GM21576 (cell line): ENCODE data around the gene TIGIT.

Experiments
- ATAC-seq: cut with Tn5 transposase; IDR thresholded peaks from one replicate; pipeline ENCODE4 v1.9.1; 2021; ENCODE audit warnings: mild to moderate bottlenecking, moderate library complexity; ENCODE audit not compliant: unreplicated experiment

The TIGIT gene

DNA sequence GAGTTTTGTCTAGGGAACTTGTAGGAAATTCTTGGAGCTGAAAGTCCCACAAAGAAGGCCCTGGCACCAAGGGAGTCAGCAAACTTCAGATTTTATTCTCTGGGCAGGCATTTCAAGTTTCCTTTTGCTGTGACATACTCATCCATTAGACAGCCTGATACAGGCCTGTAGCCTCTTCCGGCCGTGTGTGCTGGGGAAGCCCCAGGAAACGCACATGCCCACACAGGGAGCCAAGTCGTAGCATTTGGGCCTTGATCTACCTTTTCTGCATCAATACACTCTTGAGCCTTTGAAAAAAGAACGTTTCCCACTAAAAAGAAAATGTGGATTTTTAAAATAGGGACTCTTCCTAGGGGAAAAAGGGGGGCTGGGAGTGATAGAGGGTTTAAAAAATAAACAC, 15.0 kb downstream of the TIGIT start:
- peak; percentile 88 for ATAC-seq

DNA sequence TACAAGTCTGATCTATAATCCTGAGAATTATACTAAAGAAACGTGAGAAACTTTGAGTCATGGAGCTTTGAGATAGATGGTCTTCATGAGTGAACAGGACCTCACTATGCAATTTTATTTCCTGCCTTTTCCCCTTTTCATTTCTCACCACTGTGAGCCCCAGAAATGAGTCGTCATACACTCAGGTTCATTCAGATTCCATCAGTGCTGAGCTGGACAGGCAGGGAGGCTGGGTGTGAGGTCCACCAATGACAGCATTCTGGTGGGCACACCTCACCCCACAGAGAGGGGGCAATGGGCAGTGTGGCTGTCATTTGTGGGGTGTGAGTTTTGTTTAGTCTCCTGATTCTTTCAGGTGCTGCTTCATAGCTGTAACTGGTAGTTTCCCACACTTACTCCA, 16.9 kb downstream of the TIGIT start:
- no peak for ATAC-seq

DNA sequence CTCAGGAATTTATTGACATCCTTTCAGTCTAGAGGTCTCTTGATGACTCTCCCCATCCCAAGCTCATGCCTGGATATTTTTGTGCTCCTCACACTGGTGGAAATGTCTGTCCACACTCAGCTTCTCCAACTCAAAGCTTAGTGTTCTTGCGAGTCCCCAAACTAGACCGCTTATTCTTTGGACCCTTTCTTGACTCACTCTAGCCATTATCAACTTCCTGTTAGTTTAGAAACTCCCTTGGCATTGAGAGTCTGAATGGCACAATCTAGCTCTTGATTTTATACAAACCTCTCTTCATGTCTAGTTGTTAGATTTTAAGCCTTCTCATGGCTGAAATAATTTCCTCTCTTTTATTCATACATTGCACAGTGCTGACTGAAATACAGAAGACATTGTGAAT, 19.6 kb downstream of the TIGIT start:
- ATAC-seq: no peak

DNA sequence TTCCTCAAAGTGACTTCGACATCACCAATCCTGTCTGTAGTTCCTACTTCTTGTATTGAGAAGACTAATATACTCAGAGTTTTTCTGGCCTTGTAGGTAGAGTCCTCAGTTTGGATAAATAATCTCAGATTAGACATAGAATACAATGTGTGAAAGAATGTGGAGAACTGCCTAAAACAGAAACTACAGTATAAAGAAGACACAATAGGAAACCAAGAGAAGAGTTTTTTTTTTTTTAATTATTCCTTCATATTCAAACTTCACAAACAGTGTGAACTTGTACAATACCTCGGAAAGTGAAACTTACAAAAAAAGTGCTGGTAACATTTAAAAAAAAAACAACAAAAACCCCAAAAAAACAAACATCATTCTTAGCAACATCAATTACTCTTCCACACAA, 20.5 kb downstream of the TIGIT start:
- ATAC-seq: no peak

DNA sequence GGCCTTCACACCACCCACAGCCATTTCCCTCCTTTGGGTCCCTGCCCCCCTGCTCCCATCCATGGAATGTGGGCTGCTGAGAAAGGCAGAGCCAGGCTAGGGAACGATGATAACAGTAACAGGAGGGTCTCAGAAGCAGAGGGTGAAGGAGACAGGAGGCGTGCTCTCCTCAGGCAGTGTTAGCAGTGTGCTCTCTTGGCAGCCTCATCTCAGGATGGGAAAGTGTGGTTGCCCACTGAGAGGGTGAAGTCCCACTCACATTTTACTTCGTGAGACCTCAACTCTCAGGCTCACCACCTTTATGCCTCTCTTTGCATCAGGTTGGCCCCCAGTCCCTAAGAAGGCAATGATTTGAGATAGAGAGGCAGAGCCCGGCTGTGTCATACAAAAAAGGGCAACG, 24.5 kb downstream of the TIGIT start:
- ATAC-seq: no peak

DNA sequence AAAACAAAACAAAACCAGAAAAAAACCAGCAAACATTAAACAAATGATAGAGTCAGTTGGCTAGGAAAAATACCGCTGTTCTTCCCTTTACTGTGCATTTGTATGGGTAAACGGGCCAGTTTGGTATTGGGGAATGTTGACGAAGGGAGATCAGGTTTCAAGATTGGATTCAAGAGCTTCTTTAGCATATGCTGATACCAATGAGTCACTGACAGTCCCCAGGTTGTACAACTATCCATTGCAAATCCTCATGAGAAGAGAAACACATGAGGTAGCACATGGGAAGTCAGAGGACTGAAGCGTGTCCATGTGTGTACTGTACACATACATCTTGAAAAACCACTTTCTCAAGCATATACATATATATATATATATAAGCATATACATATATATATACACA, 25.6 kb downstream of the TIGIT start:
- no peak for ATAC-seq

DNA sequence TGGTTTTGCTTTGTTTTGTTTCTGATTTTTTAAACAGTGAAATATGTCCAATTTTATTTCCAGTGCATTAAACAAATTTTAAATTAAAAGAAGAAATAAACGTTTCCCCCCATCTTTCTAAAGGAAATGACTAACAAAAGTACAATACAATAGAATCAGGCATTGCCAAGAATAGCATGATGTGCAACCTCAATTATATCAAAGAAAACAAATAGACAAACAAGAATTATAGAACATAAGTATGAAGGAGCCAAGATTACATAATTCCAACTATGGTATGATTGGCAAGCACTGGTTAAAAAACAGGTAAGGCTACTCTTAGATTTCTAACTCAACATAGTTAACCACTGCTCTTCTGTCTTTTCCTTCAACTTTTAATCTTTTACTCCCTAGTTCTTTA, 26.4 kb downstream of the TIGIT start:
- ATAC-seq: no peak

DNA sequence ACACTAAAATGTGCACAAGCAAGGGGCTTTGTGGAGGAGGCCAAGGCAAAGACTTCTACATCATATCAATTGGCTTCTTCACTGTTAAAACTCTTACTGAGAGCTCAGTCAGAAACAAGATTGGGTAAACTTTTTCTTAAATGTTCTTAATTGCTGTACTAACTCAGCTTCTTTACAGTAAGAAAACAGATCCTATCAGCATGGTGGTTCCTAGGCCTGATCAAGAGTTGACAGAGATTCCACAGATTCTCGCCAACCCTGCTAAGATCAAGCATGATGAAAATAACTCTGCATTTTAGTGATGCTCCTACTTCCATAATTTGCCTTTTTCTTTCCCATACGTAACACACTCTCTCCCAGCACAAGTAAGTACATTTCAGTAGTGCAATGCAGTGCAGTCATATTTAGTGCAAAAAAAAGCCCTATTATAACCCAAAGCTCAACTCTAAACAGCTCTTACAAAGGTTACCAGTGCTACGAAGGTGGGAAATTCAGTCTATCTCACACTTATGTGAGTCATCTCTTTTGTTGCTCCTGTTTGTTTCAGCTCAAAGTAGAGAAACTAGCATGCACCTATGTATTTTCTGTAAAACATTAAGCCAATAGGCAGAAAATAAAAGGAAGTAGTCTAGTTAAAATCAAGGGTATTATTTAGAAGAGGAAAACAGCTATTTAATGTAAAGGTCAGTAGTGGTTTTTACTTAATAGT, 29.9 kb downstream of the TIGIT start:
- ATAC-seq: no peak

DNA sequence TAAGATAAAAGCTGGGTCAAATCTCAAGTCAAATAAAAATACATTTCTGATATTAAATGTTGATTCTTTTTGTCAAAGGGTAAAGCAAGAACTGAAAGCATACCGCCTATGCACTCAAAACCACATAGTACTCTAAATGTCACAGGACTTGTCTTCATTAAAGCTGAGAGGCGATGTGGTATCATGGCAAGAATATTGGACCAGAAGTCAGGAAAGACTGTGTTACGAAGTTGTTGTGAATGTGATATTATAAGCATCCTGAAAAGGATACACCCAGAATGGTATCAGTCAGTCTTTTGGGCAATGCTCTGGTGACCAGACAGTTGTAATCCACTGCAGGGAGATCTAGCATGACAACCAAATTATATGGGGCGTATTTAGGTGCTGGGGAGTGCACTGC, 33.8 kb downstream of the TIGIT start:
- ATAC-seq: no peak

DNA sequence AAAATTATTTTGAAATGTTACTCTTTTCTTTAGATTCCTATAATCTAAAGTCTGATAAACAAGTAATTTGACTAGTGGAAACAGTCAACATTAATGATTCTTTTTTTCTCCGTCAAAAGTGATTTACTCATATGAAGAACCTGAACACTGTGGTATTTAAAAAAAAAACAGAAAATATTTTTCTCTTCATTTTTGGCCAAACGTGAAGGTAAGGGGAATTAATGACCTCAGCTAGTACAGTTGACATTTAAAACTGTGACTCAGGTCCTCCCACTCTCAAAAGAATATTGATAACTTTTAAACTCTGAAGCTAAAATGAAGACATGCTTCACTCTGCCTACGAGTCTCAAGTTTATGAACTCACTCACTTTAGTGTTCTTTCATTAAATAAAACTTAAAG, 34.5 kb downstream of the TIGIT start:
- no peak for ATAC-seq

DNA sequence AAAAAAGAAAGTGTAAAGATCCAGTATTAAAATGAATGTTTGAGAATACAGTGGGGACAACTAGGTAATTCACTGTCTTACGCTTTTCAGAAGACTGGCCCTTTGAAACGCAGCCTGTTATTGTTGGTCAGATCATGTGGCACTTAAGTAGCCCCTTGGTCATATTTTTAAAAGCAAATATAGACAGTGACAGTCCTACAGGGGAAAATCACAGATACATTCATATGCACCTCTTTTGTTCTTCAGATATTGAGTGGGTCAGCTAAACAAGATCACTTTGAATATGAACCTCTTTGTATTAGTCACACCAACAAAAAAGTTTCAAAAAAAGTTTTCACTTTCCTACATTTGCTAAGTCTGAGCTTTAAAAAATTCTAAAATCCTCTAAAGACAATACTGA, 36.0 kb downstream of the TIGIT start:
- ATAC-seq: no peak

DNA sequence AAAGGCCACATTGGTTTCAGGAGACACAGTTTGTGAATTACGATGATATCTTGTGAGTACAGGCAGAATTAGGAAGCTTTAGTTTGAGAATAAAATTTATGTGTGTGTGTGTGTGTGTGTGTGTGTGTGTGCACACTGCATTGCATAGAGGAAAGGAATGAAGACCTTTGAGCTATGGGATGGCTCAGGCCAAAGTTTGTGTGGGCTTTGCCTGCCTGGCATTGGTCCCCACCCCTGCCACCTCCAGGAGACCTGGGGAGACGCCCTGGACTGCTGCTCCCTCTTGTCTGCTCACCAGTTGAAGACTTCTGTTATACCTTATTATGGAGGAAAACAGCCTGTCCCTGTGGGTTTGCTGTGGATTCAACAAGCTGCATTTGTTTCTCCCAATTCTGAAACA, 37.2 kb downstream of the TIGIT start:
- no peak for ATAC-seq

DNA sequence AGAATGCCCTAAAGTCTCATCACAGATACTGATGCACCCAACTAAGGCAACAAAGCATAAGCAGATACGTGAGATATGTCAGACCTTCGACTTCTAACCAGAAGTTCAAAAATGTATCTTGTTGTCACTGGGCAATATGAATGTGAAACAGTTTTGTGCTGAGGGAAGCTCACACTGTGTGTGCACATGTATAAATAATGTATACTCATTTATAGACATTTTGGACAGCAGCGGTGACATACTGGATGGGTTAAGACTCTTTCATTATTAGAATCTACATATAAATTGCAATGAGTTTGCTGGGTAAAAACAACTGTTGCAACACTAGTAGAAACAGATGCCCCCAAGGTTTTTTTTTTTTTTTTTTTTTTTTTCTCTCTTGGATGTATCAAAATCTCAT, 37.9 kb downstream of the TIGIT start:
- no peak for ATAC-seq

DNA sequence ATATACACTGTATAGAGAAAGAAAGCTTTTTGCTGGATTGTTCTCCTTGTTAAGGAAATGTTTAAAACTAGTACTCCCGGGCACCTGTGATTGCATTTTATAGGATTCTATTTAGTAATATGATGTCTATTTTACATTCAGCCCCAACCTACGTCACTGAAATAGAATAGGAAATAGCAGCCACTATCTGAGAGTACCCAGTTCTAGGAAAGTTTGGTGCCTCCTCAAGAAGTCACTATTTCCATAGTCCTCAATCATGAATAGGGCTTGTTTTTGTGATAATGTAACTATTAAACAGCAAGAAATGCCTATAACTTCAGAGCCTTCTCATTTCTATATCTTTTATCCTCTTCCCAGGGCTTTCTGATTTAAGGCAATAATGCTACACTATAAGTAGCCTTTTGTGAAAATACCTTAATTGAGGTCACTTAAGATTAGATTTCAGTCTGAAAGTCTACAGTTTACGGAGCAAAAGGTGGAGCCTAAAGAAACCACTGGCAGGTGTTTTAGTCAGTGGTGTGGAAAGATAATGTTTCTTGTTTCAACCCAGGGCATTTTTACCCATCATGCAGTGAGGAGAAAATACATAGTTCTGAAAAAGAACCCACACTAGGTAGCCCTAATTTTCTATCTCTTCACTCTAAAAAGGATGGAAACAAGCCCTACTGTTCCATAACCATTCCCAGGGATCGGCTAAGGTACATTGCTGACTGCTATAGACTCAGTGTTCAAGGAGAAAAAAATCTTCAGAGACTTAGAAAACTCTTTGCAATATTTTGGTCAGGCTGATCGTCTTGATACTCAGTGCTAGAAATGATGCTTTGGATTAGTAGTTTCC, 38.7 kb downstream of the TIGIT start:
- peak; percentile 72 for ATAC-seq

DNA sequence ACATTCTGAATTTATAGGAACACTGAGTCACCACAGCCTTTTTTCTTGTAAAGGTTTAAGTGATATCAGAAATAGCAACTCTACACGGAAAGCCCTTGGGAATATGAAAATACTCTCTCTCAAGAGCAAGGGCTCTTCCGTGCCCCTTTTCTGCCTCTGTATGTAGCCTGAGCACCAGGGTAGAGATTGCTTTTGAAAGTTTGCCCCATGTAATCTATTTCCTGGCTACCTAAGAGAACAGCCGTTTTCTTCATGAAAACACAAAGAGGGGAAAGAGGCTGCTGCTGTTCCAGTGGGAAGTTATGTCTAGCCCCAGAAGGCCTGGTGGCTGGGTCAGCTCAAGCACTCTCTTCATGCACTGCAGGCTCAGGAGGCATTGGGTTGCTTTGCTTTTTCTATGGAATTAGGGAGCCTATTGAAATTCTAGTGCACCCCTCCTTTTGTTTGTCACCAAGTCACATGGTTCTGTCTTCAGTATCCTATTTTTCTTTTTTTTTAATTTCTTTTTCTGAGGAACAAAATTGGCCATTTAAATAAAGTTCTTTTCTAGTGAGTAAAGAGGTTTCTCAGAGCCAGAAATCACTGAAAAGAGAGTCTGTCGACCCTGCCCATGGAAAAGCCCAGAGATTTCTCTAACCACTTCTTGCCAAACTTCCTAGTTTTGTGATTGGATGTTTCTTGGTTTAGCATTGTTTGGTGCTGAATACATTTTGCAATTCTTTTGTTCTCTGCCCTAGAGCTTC, 39.5 kb downstream of the TIGIT start:
- ATAC-seq: no peak

DNA sequence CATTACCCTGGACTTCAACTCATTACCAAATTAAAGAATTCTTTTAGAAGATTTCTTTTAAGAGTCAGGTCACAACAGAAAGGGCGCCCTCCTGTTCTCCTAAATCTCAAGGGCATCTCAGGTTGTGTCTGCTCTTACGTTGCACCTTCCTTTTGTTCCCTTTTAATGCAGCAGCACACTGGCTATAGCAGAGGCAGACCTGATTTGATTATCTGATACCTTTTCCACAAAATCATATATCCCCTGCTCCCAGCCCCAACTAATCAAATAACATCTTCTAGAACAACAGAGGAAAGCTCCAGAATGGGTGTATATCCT, 40.1 kb downstream of the TIGIT start:
- no peak for ATAC-seq

DNA sequence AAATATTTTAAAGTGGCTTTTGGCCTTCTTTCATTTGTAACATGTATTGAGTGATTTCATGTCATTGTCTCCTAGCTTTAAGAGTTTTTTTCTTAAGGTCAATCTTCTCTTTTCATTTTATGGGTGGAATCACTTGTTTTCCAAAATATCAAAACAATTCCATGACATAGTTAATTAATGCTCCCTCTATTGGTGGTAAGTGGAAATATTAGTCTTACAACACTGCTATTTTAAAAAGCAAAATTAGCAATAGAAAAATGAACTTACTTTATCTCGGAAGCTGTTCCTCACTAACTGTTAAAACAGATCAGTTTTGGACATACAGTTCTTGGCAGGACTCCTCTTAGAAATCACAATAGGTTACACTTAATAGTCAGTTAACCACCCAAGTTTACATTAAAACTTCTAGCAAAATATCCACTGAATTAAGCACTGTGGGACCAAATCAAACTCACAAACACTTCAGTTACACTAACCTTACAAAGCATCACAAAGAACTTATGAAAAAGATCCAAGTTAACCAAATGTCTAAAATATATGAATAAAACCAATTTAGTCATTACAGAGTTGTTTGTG, 42.4 kb downstream of the TIGIT start:
- no peak for ATAC-seq

DNA sequence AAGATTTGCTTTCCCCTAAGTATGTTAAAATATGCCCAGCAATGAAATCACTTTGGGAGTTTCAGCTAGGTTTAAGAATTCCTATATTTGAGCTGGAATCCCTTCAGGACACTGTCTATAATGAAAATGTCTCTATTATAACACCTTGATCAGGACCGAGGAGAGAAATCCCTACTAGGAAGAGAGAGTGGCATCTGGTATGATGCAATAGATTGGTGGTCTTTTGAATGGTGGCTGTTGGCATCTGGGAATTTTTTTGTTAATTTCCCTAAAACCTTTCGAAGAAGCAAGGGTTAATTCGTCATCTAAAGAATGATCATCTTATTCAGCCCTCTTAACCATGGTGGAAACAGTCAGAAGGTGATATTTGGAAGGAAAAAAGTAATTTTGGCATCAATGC, 43.0 kb downstream of the TIGIT start:
- no peak for ATAC-seq

DNA sequence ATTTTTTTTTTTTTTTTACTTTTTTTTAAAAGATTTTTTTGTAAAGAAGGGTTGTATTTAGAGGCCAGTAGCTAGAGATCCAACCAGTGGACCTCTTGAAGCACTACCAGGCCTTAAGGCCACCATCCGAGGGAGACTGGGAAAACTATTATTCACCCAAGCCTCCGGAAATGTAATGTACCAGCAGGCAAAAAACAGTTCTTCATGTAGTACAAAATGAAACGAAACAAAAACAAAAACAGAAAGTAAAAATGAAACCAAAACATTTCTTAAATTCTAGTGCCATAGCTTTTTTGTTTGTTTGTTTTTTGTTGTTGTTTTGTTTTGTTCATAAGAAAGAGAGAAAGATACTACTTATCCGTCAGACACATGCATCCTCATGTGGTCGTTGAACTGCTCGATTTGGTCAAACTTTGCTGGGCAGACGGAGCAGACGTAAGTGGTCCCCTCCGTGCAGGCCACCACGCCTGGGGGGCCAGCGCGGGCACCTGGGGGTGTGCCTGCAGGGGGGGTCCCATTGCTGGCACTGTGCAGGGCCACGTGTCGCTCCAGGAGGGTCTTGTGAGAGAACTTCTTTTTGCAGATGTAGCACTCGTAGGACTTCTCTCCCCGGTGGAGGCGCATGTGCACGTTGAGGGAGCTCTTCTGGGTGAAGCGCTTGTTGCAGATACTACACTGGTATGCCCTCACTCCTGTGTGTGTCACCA, 45.0 kb downstream of the TIGIT start:
- ATAC-seq: no peak

DNA sequence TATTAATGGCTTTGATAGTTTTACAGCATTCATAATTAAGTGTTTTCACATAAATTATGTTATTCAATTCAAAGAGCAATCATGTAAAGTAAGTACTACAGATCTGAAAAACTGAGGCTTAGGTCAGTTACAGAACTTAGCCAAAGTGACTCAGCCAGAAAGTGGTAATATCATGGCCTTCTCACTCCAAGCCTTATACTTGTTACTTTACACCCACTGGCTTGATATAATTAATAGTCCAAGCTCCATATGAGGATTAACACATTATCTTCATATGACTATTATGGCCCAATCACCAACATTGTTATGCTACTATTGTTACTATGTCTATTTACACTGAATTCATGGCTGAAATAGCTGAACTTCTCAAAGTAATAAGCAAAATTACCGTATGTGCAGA, 50.7 kb downstream of the TIGIT start:
- no peak for ATAC-seq

DNA sequence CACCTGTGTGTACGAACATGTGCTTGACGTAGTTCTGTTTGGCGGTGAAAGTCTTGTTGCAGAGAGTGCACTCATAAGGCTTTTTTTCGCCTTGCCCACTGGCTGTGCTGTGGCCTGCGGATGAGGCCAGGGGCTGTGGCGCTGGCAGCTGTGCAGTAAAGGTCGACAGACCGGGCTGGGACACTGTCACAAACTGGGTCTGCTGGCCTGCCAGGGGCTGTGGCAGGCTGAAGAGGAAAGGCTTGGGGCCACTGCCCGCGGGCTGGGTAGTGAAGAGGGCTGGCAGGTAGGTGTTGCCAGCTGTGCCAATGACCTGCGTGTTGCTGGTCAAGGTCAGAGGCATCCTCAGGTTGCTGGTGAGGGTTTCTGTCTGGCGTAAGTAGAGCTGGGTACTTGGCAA, 56.4 kb downstream of the TIGIT start:
- ATAC-seq: no peak
